ENCODE measurements around the gene B3GNT8. TPM values are rescaled to one million over a fixed set of nuclear protein-coding genes. Genes with fewer than 3 reads are reported as not detected.
A peak's percentile ranks its signal among the peaks of the same experiment; 100 is the strongest.

The B3GNT8 gene
- total RNA-seq, 1 donor from 2014 or later: not detected

GRCh38 chr19:41439441-41440222 lies 12.5 kb upstream of the B3GNT8 start, which contains the start of gene DMAC2:
Gene DMAC2 (minus strand): TSS chr19:41439912. CDS start chr19:41439899, 13 bp downstream.
- Histone ChIP-seq H3K9me3 (ENCODE audit: low read depth) (no peaks in the 10 kb centered on the region), H3K27me3 (no peaks in the 10 kb centered on the region), H3K79me2 (ENCODE audit: low read depth) (peaks cover 18% of the 10 kb centered on the region), H3K27ac (peak within 1 kb of the TSS; percentile 85), H3K4me2 (peak within 1 kb of the TSS; percentile 78), H3K36me3 (no peaks in the 10 kb centered on the region), H3F3A (ENCODE audit: low read depth) (no peaks in the 10 kb centered on the region), H3K4me3 (peak within 1 kb of the TSS; percentile 74), H3K4me1 (peaks cover 5% of the 10 kb centered on the region), H4K20me1 (ENCODE audit: low read depth) (no peaks in the 10 kb centered on the region), H2AFZ (replicated peaks) (peak within 1 kb of the TSS; percentile 87), H3K9ac (peak within 1 kb of the TSS; percentile 79)
- peaks cover 2% of the 10 kb centered on the region for H3K36me3 Mint-ChIP-seq
- H3K27ac Mint-ChIP-seq: peak within 1 kb of the TSS; percentile 76
- TF ChIP-seq CTCF (IDR thresholded peaks at IDR 0.05) (peak; percentile 64), EZH2phosphoT487 (IDR thresholded peaks at IDR 0.05) (no peak), EZH2 (IDR thresholded peaks at IDR 0.05) (no peak)
- no peak within 1 kb of the TSS for H3K4me3 Mint-ChIP-seq
- peaks cover 4% of the 10 kb centered on the region for H3K9me3 Mint-ChIP-seq
- H3K27me3 Mint-ChIP-seq (ENCODE audit: insufficient read depth, low read depth): peaks cover 9% of the 10 kb centered on the region
- DNase-seq (ENCODE audit: low spot score): peak; percentile 99
- peaks cover 7% of the 10 kb centered on the region for H3K4me1 Mint-ChIP-seq

GRCh38 chr19:41437944-41438574 lies 10.9 kb upstream of the B3GNT8 start:
- Histone ChIP-seq H3K9ac (no peak overlapping the region), H3K9me3 (ENCODE audit: low read depth) (no peaks in the 10 kb centered on the region), H3K4me1 (peaks cover 5% of the 10 kb centered on the region), H3K4me3 (no peak overlapping the region), H3F3A (ENCODE audit: low read depth) (no peaks in the 10 kb centered on the region), H4K20me1 (ENCODE audit: low read depth) (no peaks in the 10 kb centered on the region), H2AFZ (replicated peaks) (no peak overlapping the region), H3K79me2 (ENCODE audit: low read depth) (peaks cover 18% of the 10 kb centered on the region), H3K4me2 (peak overlapping the region; percentile 78), H3K27ac (no peak overlapping the region), H3K27me3 (no peaks in the 10 kb centered on the region), H3K36me3 (no peaks in the 10 kb centered on the region)
- Mint-ChIP-seq H3K27me3 (ENCODE audit: insufficient read depth, low read depth) (peaks cover 5% of the 10 kb centered on the region), H3K4me1 (peaks cover 7% of the 10 kb centered on the region), H3K9me3 (peaks cover 4% of the 10 kb centered on the region), H3K4me3 (peak overlapping the region; percentile 63), H3K36me3 (peaks cover 2% of the 10 kb centered on the region), H3K27ac (no peak overlapping the region)
- TF ChIP-seq EZH2phosphoT487 (IDR thresholded peaks at IDR 0.05) (no peak), CTCF (IDR thresholded peaks at IDR 0.05) (no peak), EZH2 (IDR thresholded peaks at IDR 0.05) (no peak)
- DNase-seq (ENCODE audit: low spot score): no peak

- Mint-ChIP-seq H3K27me3 (ENCODE audit: insufficient read depth, low read depth) (peaks cover 11% of the 10 kb centered on the region), H3K4me1 (peaks cover 7% of the 10 kb centered on the region), H3K9me3 (peaks cover 4% of the 10 kb centered on the region), H3K27ac (no peak overlapping the region), H3K4me3 (no peak overlapping the region), H3K36me3 (peaks cover 10% of the 10 kb centered on the region)
- H3K4me2 ChIP-seq: no peak overlapping the region
- DNase-seq (ENCODE audit: low spot score): no peak
- H3K27me3 ChIP-seq: no peaks in the 10 kb centered on the region
- no peak overlapping the region for H2AFZ ChIP-seq (replicated peaks)
- no peaks in the 10 kb centered on the region for H4K20me1 ChIP-seq (ENCODE audit: low read depth)
- H3K4me3 ChIP-seq: no peak overlapping the region
- H3K36me3 ChIP-seq: no peaks in the 10 kb centered on the region
- H3K9ac ChIP-seq: no peak overlapping the region
- TF ChIP-seq EZH2 (IDR thresholded peaks at IDR 0.05) (no peak), EZH2phosphoT487 (IDR thresholded peaks at IDR 0.05) (no peak), CTCF (IDR thresholded peaks at IDR 0.05) (no peak)
- peaks cover 18% of the 10 kb centered on the region for H3K79me2 ChIP-seq (ENCODE audit: low read depth)
- H3K9me3 ChIP-seq (ENCODE audit: low read depth): no peaks in the 10 kb centered on the region
- peaks cover 4% of the 10 kb centered on the region for H3F3A ChIP-seq (ENCODE audit: low read depth)
- H3K27ac ChIP-seq: no peak overlapping the region
- H3K4me1 ChIP-seq: peaks cover 5% of the 10 kb centered on the region
These were observed 9.4 kb upstream of the B3GNT8 start for GRCh38 chr19:41436674-41436951.

Data from neural progenitor cell (in vitro differentiated cells).